Immature natural killer cell (primary cell): Measurements from ENCODE around the gene ITGB1. TPM values are rescaled to one million over a fixed set of nuclear protein-coding genes. Genes with fewer than 3 reads are reported as not detected.
"Not testable (repeated sequence)": the region's sequence is repeated elsewhere in the genome, so short reads cannot be mapped to it uniquely, and the experiment has no call there.

Source experiments
- DNase-seq, 3 donors: peaks; one replicate each; pipeline ENCODE4 v3.0.0; 2022; ENCODE audit warnings: mixed read lengths in 1 of 3
- H3K27ac Mint-ChIP-seq, 6 donors: one replicate each; pipeline ENCODE4 v1.8.0; 2020; ENCODE audit warnings: mixed read lengths in 6 of 6, mild to moderate bottlenecking in 5 of 6, inconsistent platforms in 4 of 6, moderate library complexity in 3 of 6
- H3K27me3 Mint-ChIP-seq, 3 donors: one replicate each; pipeline ENCODE4 v1.8.0; 2020 to 2021; ENCODE audit warnings: low read depth in 3 of 3, mild to moderate bottlenecking in 3 of 3, mixed read lengths in 3 of 3, moderate library complexity in 3 of 3, inconsistent platforms in 1 of 3
- H3K36me3 Mint-ChIP-seq, 3 donors: one replicate each; pipeline ENCODE4 v1.8.0; 2020; ENCODE audit warnings: mixed read lengths in 3 of 3, inconsistent platforms in 2 of 3, mild to moderate bottlenecking in 2 of 3
- H3K4me1 Mint-ChIP-seq, 2 donors: one replicate each; pipeline ENCODE4 v1.8.0; 2020; ENCODE audit warnings: inconsistent platforms in 2 of 2, mild to moderate bottlenecking in 2 of 2, mixed read lengths in 2 of 2, moderate library complexity in 1 of 2
- H3K4me3 Mint-ChIP-seq, 5 donors: one replicate each; pipeline ENCODE4 v1.8.0; 2020; ENCODE audit warnings: mild to moderate bottlenecking in 5 of 5, mixed read lengths in 5 of 5, inconsistent platforms in 3 of 5, moderate library complexity in 3 of 5
- H3K9me3 Mint-ChIP-seq, 6 donors: one replicate each; pipeline ENCODE4 v1.8.0; 2020; ENCODE audit warnings: mild to moderate bottlenecking in 6 of 6, mixed read lengths in 6 of 6, inconsistent platforms in 4 of 6, moderate library complexity in 3 of 6
- polyA plus RNA-seq, 3 donors: library from polyadenylated mRNA; unstranded; fragments of 300-500 nt; fragmentation: Illumina TruSeq; gene quantifications; one replicate each; pipeline ENCODE4 v1.2.3, GENCODE V29; 2021

ITGB1 gene
- polyA plus RNA-seq, 3 donors from 2014 or later, result 241 to 320 (median 276) TPM

- not testable (repeated sequence) for H3K27me3 Mint-ChIP-seq, DNase-seq, H3K9me3 Mint-ChIP-seq, H3K4me3 Mint-ChIP-seq, H3K4me1 Mint-ChIP-seq
- Mint-ChIP-seq H3K36me3 (peaks cover 20 to 32% (median 29%) of the 10 kb centered on the region in 3 donors), H3K27ac (peak overlapping the region in 1 of 6 donors; percentile 61)
Measured at GRCh38 chr10:32895200-32895968, 62.6 kb downstream of the ITGB1 start.

- H3K27me3 Mint-ChIP-seq, result no peaks in the 10 kb centered on the region
- no peak for DNase-seq
- peak overlapping the region in 1 of 6 donors; percentile 54 for H3K27ac Mint-ChIP-seq
- H3K36me3 Mint-ChIP-seq, result peaks cover 19 to 31% (median 29%) of the 10 kb centered on the region in 3 donors
- H3K4me3 Mint-ChIP-seq, result no peak overlapping the region
- no peaks in the 10 kb centered on the region for H3K9me3 Mint-ChIP-seq
- peaks cover 4 to 9% of the 10 kb centered on the region in 2 donors for H3K4me1 Mint-ChIP-seq
Measured at GRCh38 chr10:32893916-32894664, 63.9 kb downstream of the ITGB1 start.

GRCh38 chr10:32893434-32893833 lies 64.6 kb downstream of the ITGB1 start:
- Mint-ChIP-seq H3K9me3 (no peaks in the 10 kb centered on the region), H3K27ac (no peak overlapping the region), H3K4me1 (peaks cover 4 to 9% of the 10 kb centered on the region in 2 donors), H3K36me3 (peaks cover 16 to 29% (median 25%) of the 10 kb centered on the region in 3 donors), H3K4me3 (no peak overlapping the region), H3K27me3 (no peaks in the 10 kb centered on the region)
- DNase-seq, result no peak

GRCh38 chr10:32891261-32891660 lies 66.8 kb downstream of the ITGB1 start:
- Mint-ChIP-seq H3K27me3 (no peaks in the 10 kb centered on the region), H3K27ac (no peak overlapping the region), H3K4me3 (no peak overlapping the region)

GRCh38 chr10:32890444-32890843 lies 67.6 kb downstream of the ITGB1 start:
- H3K9me3 Mint-ChIP-seq, result peaks cover 0 to 2% (median 0%) of the 10 kb centered on the region in 6 donors
- no peak overlapping the region for H3K4me3 Mint-ChIP-seq
- peaks cover 4 to 9% of the 10 kb centered on the region in 2 donors for H3K4me1 Mint-ChIP-seq
- peaks cover 0 to 2% (median 0%) of the 10 kb centered on the region in 3 donors for H3K27me3 Mint-ChIP-seq
- H3K27ac Mint-ChIP-seq, result no peak overlapping the region
- DNase-seq, result no peak
- H3K36me3 Mint-ChIP-seq, result peaks cover 0 to 5% (median 3%) of the 10 kb centered on the region in 3 donors

More at GRCh38 chr10:32891261-32891660, 66.8 kb downstream of the ITGB1 start:
- Mint-ChIP-seq H3K9me3 (no peaks in the 10 kb centered on the region), H3K4me1 (peaks cover 4 to 9% of the 10 kb centered on the region in 2 donors), H3K36me3 (peaks cover 2 to 10% (median 9%) of the 10 kb centered on the region in 3 donors)
- DNase-seq, result no peak

- peaks cover 0 to 2% (median 0%) of the 10 kb centered on the region in 6 donors for H3K9me3 Mint-ChIP-seq
- no peak for DNase-seq
- peak overlapping the region in 2 of 5 donors; percentile 24 to 73 for H3K4me3 Mint-ChIP-seq
- H3K27me3 Mint-ChIP-seq, result peaks cover 0 to 2% (median 0%) of the 10 kb centered on the region in 3 donors
- H3K36me3 Mint-ChIP-seq, result no peaks in the 10 kb centered on the region
- H3K27ac Mint-ChIP-seq, result peak overlapping the region in 3 of 6 donors; percentile 37 to 58 (median 51)
- peaks cover 4 to 9% of the 10 kb centered on the region in 2 donors for H3K4me1 Mint-ChIP-seq
Measured at GRCh38 chr10:32889631-32890212, 68.3 kb downstream of the ITGB1 start.

- Mint-ChIP-seq H3K9me3 (peaks cover 0 to 2% (median 0%) of the 10 kb centered on the region in 6 donors), H3K36me3 (no peaks in the 10 kb centered on the region), H3K27me3 (peaks cover 0 to 2% (median 0%) of the 10 kb centered on the region in 3 donors), H3K4me3 (no peak overlapping the region), H3K4me1 (peaks cover 4 to 9% of the 10 kb centered on the region in 2 donors), H3K27ac (no peak overlapping the region)
- no peak for DNase-seq
Measured at GRCh38 chr10:32888161-32888927, 69.7 kb downstream of the ITGB1 start.

GRCh38 chr10:32887481-32887880 lies 70.5 kb downstream of the ITGB1 start:
- Mint-ChIP-seq H3K36me3 (no peaks in the 10 kb centered on the region), H3K27me3 (peaks cover 0 to 2% (median 0%) of the 10 kb centered on the region in 3 donors), H3K27ac (no peak overlapping the region), H3K9me3 (peaks cover 0 to 2% (median 0%) of the 10 kb centered on the region in 6 donors), H3K4me3 (no peak overlapping the region), H3K4me1 (peaks cover 4 to 9% of the 10 kb centered on the region in 2 donors)
- no peak for DNase-seq

GRCh38 chr10:32882076-32882475 lies 76.0 kb downstream of the ITGB1 start:
- peaks cover 0 to 4% (median 3%) of the 10 kb centered on the region in 3 donors for H3K27me3 Mint-ChIP-seq
- no peak for DNase-seq
- H3K9me3 Mint-ChIP-seq, result peaks cover 0 to 2% (median 0%) of the 10 kb centered on the region in 6 donors
- H3K4me3 Mint-ChIP-seq, result no peak overlapping the region
- H3K27ac Mint-ChIP-seq, result no peak overlapping the region
- H3K36me3 Mint-ChIP-seq, result peaks cover 0 to 5% (median 0%) of the 10 kb centered on the region in 3 donors
- H3K4me1 Mint-ChIP-seq, result no peaks in the 10 kb centered on the region

GRCh38 chr10:32878646-32879045 lies 79.4 kb downstream of the ITGB1 start:
- Mint-ChIP-seq H3K36me3 (peaks cover 0 to 5% (median 3%) of the 10 kb centered on the region in 3 donors), H3K9me3 (peaks cover 0 to under 1% (median 0%) of the 10 kb centered on the region in 6 donors), H3K4me1 (no peaks in the 10 kb centered on the region), H3K4me3 (no peak overlapping the region), H3K27me3 (peaks cover 0 to 6% (median 1%) of the 10 kb centered on the region in 3 donors), H3K27ac (no peak overlapping the region)
- DNase-seq, result no peak

- peaks cover 0 to 6% (median 3%) of the 10 kb centered on the region in 3 donors for H3K27me3 Mint-ChIP-seq
- no peaks in the 10 kb centered on the region for H3K4me1 Mint-ChIP-seq
- peaks cover 0 to 2% (median 0%) of the 10 kb centered on the region in 6 donors for H3K9me3 Mint-ChIP-seq
- H3K27ac Mint-ChIP-seq, result no peak overlapping the region
- peaks cover 0 to 5% (median 3%) of the 10 kb centered on the region in 3 donors for H3K36me3 Mint-ChIP-seq
- DNase-seq, result no peak
- H3K4me3 Mint-ChIP-seq, result no peak overlapping the region
Measured at GRCh38 chr10:32877915-32878314, 80.1 kb downstream of the ITGB1 start.

GRCh38 chr10:32865170-32865569 lies 92.9 kb downstream of the ITGB1 start:
- H3K4me3 Mint-ChIP-seq, result no peak overlapping the region
- no peaks in the 10 kb centered on the region for H3K36me3 Mint-ChIP-seq
- peaks cover 0 to 5% (median under 1%) of the 10 kb centered on the region in 6 donors for H3K9me3 Mint-ChIP-seq
- no peak for DNase-seq
- H3K27ac Mint-ChIP-seq, result no peak overlapping the region
- H3K27me3 Mint-ChIP-seq, result peaks cover 3 to 10% (median 6%) of the 10 kb centered on the region in 3 donors
- no peaks in the 10 kb centered on the region for H3K4me1 Mint-ChIP-seq

GRCh38 chr10:32854435-32854834 lies 103.6 kb downstream of the ITGB1 start:
- no peak overlapping the region for H3K4me3 Mint-ChIP-seq
- H3K36me3 Mint-ChIP-seq, result peaks cover 0 to 3% (median 0%) of the 10 kb centered on the region in 3 donors
- no peak for DNase-seq
- H3K4me1 Mint-ChIP-seq, result peaks cover 0 to 6% of the 10 kb centered on the region in 2 donors
- peaks cover 0 to 1% (median 0%) of the 10 kb centered on the region in 3 donors for H3K27me3 Mint-ChIP-seq
- H3K9me3 Mint-ChIP-seq, result no peaks in the 10 kb centered on the region
- peak overlapping the region in 1 of 6 donors; percentile 47 for H3K27ac Mint-ChIP-seq
